SK-N-DZ (cell line): Measurements from ENCODE around the gene ACTR1B. TPM values are rescaled to one million over a fixed set of nuclear protein-coding genes. Genes with fewer than 3 reads are reported as not detected.
"Not testable (repeated sequence)": the region's sequence is repeated elsewhere in the genome, so short reads cannot be mapped to it uniquely, and the experiment has no call there.

Experiments used
- DNase-seq: peaks from one replicate; pipeline ENCODE4 v3.0.0-alpha.2; 2015; ENCODE audit warnings: low spot score
- polyA plus RNA-seq, 2 experiments: library from polyadenylated mRNA; depleted of rRNA; stranded (reverse); fragments of >200 nt; gene quantifications; 2 replicates each; pipeline ENCODE4 v1.2.3, GENCODE V29; 2014

ACTR1B gene
- 80.4 and 85.8 TPM in 2 replicates for polyA plus RNA-seq (2014; cell fraction: cytosol; rRNA removed)
- polyA plus RNA-seq (2014; cell fraction: nucleus; rRNA removed), result 228 and 251 TPM in 2 replicates

GRCh38 chr2:97663962-97664635, at the start of gene ACTR1B:
Gene ACTR1B, minus strand, starts transcription at chr2:97664044. Its CDS starts 154 bp downstream, at chr2:97663890.
- peak; percentile 99 for DNase-seq

GRCh38 chr2:97712693-97713295, 49.0 kb upstream of the ACTR1B start:
- DNase-seq, result no peak

- DNase-seq, result not testable (repeated sequence)
Observed at GRCh38 chr2:97712175-97712574, 48.3 kb upstream of the ACTR1B start.

GRCh38 chr2:97711394-97711711, 47.5 kb upstream of the ACTR1B start:
- DNase-seq, result no peak

- no peak for DNase-seq
Observed at GRCh38 chr2:97708608-97709007, 44.8 kb upstream of the ACTR1B start.

- no peak for DNase-seq
Observed at GRCh38 chr2:97708048-97708380, 44.2 kb upstream of the ACTR1B start.

GRCh38 chr2:97707362-97708047, 43.7 kb upstream of the ACTR1B start:
- DNase-seq, result no peak

- DNase-seq, result no peak
Observed at GRCh38 chr2:97706708-97707345, 43.0 kb upstream of the ACTR1B start.

GRCh38 chr2:97706112-97706511, 42.3 kb upstream of the ACTR1B start:
- DNase-seq, result no peak

GRCh38 chr2:97704989-97705388, 41.1 kb upstream of the ACTR1B start:
- DNase-seq, result no peak

GRCh38 chr2:97703741-97704140, 39.9 kb upstream of the ACTR1B start:
- no peak for DNase-seq

- DNase-seq, result no peak
Observed at GRCh38 chr2:97702731-97703470, 39.1 kb upstream of the ACTR1B start.

- DNase-seq, result no peak
Observed at GRCh38 chr2:97701851-97702465, 38.1 kb upstream of the ACTR1B start.

- DNase-seq, result no peak
Observed at GRCh38 chr2:97701186-97701585, 37.3 kb upstream of the ACTR1B start.

- DNase-seq, result peak; percentile 74
Observed at GRCh38 chr2:97699765-97700444, 36.1 kb upstream of the ACTR1B start.

GRCh38 chr2:97698530-97698929, 34.7 kb upstream of the ACTR1B start:
- no peak for DNase-seq

GRCh38 chr2:97697252-97698235, 33.7 kb upstream of the ACTR1B start:
- DNase-seq, result peak; percentile 77

- no peak for DNase-seq
Observed at GRCh38 chr2:97695744-97696143, 31.9 kb upstream of the ACTR1B start.

GRCh38 chr2:97693476-97693875, 29.6 kb upstream of the ACTR1B start:
- no peak for DNase-seq
